Left ventricle myocardium inferior (tissue), 1 donor: ENCODE data around the gene DCLK1. TPM values are rescaled to one million over a fixed set of nuclear protein-coding genes. Genes with fewer than 3 reads are reported as not detected.

ENCODE experiments used
- DNase-seq: peaks from one replicate; pipeline ENCODE4 v3.0.0-alpha.2; 2020
- H3K27ac ChIP-seq: fragments of 200-600 bp; replicated peaks from 2 replicates; pipeline ENCODE4 v1.8.0; 2021
- H3K27me3 ChIP-seq: fragments of 200-600 bp; 2 replicates; pipeline ENCODE4 v1.8.0; 2021; ENCODE audit warnings: low read depth
- H3K36me3 ChIP-seq: fragments of 200-600 bp; 2 replicates; pipeline ENCODE4 v1.8.0; 2021
- H3K4me1 ChIP-seq: fragments of 200-600 bp; 2 replicates; pipeline ENCODE4 v1.8.0; 2021
- H3K4me3 ChIP-seq: fragments of 200-600 bp; 2 replicates; pipeline ENCODE4 v1.8.0; 2021; ENCODE audit warnings: mild to moderate bottlenecking, moderate library complexity
- H3K9me3 ChIP-seq: fragments of 200-600 bp; replicated peaks from 2 replicates; pipeline ENCODE4 v1.8.0; 2021
- intact Hi-C: fragments of 100-400 bp; cut with micrococcal nuclease; formaldehyde crosslinking; loops from one replicate; pipeline ENCODE4 v1.11.0; 2022
- total RNA-seq: library from RNA; stranded (reverse); fragmentation: NEBNext Ultra II Directional; extraction: Animal tissue kit (Norgen Biotek cat#: 25700); gene quantifications from one replicate; pipeline ENCODE4 v1.2.1, GENCODE V29; 2021
- TF ChIP-seq, protein P1 (sequence below): fragments of 200-600 bp; IDR thresholded peaks from 2 replicates; pipeline ENCODE4 v1.8.0; 2021; ENCODE audit warnings: antibody characterized with exemption, mild to moderate bottlenecking, borderline replicate concordance
- donor health status: DM: no; HTN: yes; CAD: no; lungs with severe emphysema.

The DCLK1 gene
- total RNA-seq, 1 donor from 2014 or later, result 8.4 TPM

DNA sequence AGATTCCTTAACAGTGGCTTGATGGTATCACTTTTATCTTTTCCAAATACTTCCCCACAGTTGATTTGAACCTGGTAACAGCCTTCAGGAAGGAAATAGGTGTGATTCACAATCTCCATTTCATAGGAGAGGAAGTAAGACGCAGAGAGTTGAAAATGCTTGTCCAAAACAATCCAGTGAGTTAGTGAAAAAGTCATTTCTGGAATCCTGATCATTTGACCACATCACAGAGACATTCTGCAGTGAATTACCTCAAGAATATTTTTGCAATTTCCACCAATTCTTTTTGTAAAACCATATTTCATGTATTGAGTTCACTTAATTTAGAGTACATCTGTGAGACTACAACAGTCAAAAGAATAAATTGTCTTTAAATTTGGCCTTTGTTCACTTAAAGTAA, 292.8 kb downstream of the DCLK1 start:
- peaks cover 15% of the 10 kb centered on the region for H3K4me1 ChIP-seq
- H3K27me3 ChIP-seq, result no peaks in the 10 kb centered on the region
- no peak for DNase-seq
- intact Hi-C loops, result no loop called here
- H3K36me3 ChIP-seq, result no peaks in the 10 kb centered on the region
- no peaks in the 10 kb centered on the region for H3K9me3 ChIP-seq
- H3K27ac ChIP-seq, result peak overlapping the region; percentile 75
- no peak overlapping the region for H3K4me3 ChIP-seq
- TF ChIP-seq, protein P1, sequence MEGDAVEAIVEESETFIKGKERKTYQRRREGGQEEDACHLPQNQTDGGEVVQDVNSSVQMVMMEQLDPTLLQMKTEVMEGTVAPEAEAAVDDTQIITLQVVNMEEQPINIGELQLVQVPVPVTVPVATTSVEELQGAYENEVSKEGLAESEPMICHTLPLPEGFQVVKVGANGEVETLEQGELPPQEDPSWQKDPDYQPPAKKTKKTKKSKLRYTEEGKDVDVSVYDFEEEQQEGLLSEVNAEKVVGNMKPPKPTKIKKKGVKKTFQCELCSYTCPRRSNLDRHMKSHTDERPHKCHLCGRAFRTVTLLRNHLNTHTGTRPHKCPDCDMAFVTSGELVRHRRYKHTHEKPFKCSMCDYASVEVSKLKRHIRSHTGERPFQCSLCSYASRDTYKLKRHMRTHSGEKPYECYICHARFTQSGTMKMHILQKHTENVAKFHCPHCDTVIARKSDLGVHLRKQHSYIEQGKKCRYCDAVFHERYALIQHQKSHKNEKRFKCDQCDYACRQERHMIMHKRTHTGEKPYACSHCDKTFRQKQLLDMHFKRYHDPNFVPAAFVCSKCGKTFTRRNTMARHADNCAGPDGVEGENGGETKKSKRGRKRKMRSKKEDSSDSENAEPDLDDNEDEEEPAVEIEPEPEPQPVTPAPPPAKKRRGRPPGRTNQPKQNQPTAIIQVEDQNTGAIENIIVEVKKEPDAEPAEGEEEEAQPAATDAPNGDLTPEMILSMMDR, result no peak

DNA sequence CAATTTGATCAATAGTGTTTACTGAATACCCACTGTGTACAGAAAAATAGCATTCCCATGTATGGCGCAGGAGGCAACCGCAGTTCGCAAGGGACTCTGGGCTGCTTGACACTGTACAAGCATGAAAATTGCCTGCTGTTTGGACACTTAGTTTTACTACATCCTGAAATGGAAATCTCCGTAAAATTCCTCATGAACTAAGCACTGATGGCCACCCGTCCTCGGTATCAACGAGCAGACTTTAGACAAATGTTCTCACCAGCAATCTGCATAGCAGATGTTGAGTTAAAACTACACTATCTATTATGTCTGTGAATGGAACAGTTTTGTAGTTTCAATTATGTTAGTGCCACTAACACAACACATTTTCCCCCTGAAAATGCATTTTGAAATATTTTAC, 294.7 kb downstream of the DCLK1 start:
- H3K27me3 ChIP-seq, result no peaks in the 10 kb centered on the region
- no peaks in the 10 kb centered on the region for H3K36me3 ChIP-seq
- intact Hi-C loops, result no loop called here
- no peaks in the 10 kb centered on the region for H3K9me3 ChIP-seq
- DNase-seq, result no peak
- H3K27ac ChIP-seq, result no peak overlapping the region
- peaks cover 13% of the 10 kb centered on the region for H3K4me1 ChIP-seq
- TF ChIP-seq, protein P1, result no peak
- no peak overlapping the region for H3K4me3 ChIP-seq

DNA sequence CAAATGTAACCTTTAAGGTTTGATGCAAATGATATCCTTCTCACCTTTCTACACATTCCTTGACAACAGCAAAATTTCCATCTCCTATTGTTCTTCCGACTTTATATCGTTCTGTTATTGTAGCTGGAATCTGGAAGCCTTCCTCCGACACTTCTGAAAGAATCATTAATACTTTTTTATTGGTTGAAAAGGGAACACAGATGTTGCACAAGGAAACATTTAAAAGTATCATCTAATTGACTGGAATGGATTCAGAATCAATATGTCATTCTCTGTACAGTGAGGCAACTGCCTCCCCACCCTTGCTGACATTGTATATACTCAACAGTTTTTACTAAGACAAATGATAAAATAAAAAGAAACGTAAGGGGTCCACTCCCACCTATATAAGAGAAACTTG, 295.2 kb downstream of the DCLK1 start:
- DNase-seq, result no peak
- Histone ChIP-seq H3K27me3 (no peaks in the 10 kb centered on the region), H3K27ac (no peak overlapping the region), H3K36me3 (no peaks in the 10 kb centered on the region), H3K4me3 (no peak overlapping the region), H3K4me1 (peaks cover 9% of the 10 kb centered on the region), H3K9me3 (no peaks in the 10 kb centered on the region)
- TF ChIP-seq, protein P1, result no peak
- intact Hi-C loops, result no loop called here

DNA sequence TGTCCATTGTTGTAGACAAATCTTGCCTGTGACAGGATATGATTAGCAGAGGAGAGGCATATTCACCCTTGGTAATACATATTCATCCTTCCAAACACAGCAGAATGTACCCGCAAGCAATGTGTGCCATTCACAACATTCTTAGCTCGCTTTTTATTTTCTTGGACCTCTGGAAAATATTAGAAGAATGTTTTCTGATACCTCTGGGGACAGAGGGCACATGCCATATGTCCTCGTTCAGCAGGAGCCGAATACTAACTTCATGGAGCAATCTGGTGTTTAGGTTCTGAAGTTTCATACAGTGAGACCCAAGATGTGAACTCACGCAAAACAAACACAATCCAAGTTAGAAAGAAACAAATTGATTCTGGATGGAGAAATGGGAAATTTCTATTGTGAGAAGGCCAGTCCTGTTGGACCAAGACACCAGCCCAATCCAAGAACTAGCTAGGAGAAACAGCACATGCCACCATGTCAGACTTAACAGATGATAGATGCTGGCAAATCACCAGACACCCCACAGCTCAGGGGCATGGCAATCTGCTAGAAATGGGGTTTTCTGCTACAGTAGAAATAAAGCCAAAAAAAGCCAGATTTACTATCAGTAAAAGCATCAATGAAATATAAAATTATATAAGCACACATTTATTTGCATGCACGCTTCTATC, 297.4 kb downstream of the DCLK1 start:
- Histone ChIP-seq H3K4me3 (no peak overlapping the region), H3K27me3 (no peaks in the 10 kb centered on the region), H3K36me3 (no peaks in the 10 kb centered on the region), H3K27ac (no peak overlapping the region), H3K4me1 (peaks cover under 1% of the 10 kb centered on the region), H3K9me3 (no peaks in the 10 kb centered on the region)
- TF ChIP-seq, protein P1, result no peak
- no peak for DNase-seq
- intact Hi-C loops, result no loop called here

DNA sequence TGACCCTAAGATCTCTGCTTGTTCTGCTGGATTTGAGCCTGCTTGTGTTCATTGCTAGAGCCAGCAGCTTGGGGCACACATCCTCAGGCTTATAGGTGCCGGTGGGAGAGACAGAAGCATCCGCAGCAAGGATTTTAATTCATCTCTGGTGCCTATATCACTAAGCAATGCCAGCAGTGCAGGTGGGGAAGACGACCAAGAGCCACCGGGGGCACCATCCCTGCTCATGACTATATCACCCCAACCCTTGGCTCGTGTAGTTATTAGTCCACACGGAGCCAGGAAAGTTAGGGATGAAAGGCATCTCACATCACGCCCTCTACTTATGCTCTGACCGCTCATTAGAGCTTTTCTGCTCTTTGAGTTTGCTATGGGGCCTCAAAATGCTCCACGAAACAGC, 298.2 kb downstream of the DCLK1 start:
- no peak overlapping the region for H3K27ac ChIP-seq
- intact Hi-C loops, result no loop called here
- no peak for DNase-seq
- no peak overlapping the region for H3K4me3 ChIP-seq
- TF ChIP-seq, protein P1, result no peak
- no peaks in the 10 kb centered on the region for H3K36me3 ChIP-seq
- no peaks in the 10 kb centered on the region for H3K4me1 ChIP-seq
- H3K9me3 ChIP-seq, result no peaks in the 10 kb centered on the region
- H3K27me3 ChIP-seq, result no peaks in the 10 kb centered on the region
